Mucosa of descending colon (tissue), 3 donors: ENCODE measurements around the gene NRSN1. TPM values are rescaled to one million over a fixed set of nuclear protein-coding genes. Genes with fewer than 3 reads are reported as not detected.
"Not testable (repeated sequence)": the region's sequence is repeated elsewhere in the genome, so short reads cannot be mapped to it uniquely, and the experiment has no call there.

Experiments
- ATAC-seq: fragments of 200-7000 bp; cut with Tn5 transposase; one replicate; pipeline ENCODE4 v1.9.1; 2020; ENCODE audit warnings: mild to moderate bottlenecking, moderate library complexity
- DNase-seq, 3 donors: peaks; one replicate each; pipeline ENCODE4 v3.0.0-alpha.2; 2020
- H3K36me3 ChIP-seq: fragments of 200-600 bp; one replicate; pipeline ENCODE4 v1.8.0; 2021; ENCODE audit warnings: low read depth, mild to moderate bottlenecking
- H3K4me1 ChIP-seq: fragments of 200-600 bp; one replicate; pipeline ENCODE4 v1.8.0; 2021; ENCODE audit warnings: low read depth, mild to moderate bottlenecking
- H3K4me3 ChIP-seq: fragments of 200-600 bp; one replicate; pipeline ENCODE4 v1.8.0; 2021; ENCODE audit warnings: mild to moderate bottlenecking
- H3K9me3 ChIP-seq: fragments of 200-600 bp; one replicate; pipeline ENCODE4 v1.8.0; 2021; ENCODE audit warnings: mild to moderate bottlenecking
- CTCF ChIP-seq: fragments of 200-600 bp; IDR thresholded peaks from one replicate; pipeline ENCODE4 v1.8.0; 2022; ENCODE audit warnings: antibody characterized with exemption, mild to moderate bottlenecking
- intact Hi-C, 2 donors: fragments of 100-400 bp; cut with DNase I in 1 of 2; cut with micrococcal nuclease in 1 of 2; formaldehyde crosslinking; loops; one replicate each; pipeline versions ENCODE4 v1.11.0 to v1.11.1; 2022; cut with DNase I, micrococcal nuclease
- total RNA-seq, 3 donors: library from RNA; stranded (reverse); fragmentation: NEBNext Ultra II Directional in 2 of 3; extraction: Animal tissue kit (Norgen Biotek cat#: 25700) in 2 of 3; gene quantifications; one replicate each; pipeline versions ENCODE4 v1.2.1 to v1.2.4, GENCODE V29; 2021 to 2023
- donor health status: DM: no; HTN: no; CAD: no; lungs with moderate emphysema.
- donor health status: DM: no; HTN: no; CAD: no.
- donor health status: DM: no; HTN: yes; CAD: no.

NRSN1 gene
- total RNA-seq, 3 donors from 2014 or later: 2.4 TPM; not detected in 2

GRCh38 chr6:24140591-24140990 lies 14.6 kb downstream of the NRSN1 start:
- intact Hi-C loops: no loop called here
- ATAC-seq (no peak), DNase-seq (peak in 2 of 3 donors; percentile 25 to 50)
- TF ChIP-seq CTCF: no peak
- Histone ChIP-seq H3K9me3 (no peaks in the 10 kb centered on the region), H3K4me3 (no peak overlapping the region), H3K4me1 (no peaks in the 10 kb centered on the region), H3K36me3 (no peaks in the 10 kb centered on the region)

DNA sequence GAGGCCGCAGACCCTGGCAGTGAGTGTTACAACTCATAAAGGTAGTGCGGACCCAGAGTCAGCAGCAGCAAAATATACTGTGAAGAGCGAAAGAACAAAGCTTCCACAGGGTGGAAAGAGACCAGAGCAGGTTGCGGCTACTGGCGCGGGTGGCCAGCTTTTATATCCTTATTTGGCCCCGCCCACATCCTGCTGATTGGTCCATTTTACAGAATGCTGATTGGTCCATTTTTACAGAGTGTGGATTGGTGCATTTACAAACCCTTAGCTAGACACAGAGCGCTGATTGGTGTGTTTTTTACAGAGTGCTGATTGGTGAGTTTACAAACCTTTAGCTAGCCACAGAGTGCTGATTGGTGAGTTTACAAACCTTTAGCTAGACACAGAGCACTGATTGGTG lies 16.7 kb downstream of the NRSN1 start:
- not testable (repeated sequence) for ATAC-seq

DNA sequence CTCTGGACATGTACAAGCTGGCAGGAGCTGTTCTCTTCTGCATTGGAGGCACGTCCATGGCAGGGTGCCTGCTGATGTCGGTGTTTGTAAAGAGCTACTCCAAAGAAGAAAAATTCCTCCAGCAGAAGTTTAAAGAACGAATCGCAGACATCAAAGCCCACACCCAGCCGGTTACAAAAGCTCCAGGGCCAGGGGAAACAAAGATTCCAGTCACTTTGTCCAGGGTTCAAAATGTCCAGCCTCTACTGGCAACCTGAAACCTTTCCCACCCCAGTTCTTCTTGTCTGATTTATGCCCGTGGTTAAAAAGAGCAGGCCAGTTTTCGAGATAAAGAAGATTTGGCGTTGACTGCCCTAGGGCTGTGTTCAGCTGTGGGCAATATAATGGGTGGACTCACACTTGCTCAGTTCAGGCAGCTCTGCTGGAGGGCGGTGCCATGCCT lies 19.7 kb downstream of the NRSN1 start:
- DNase-seq (no peak), ATAC-seq (no peak)
- Histone ChIP-seq H3K4me1 (no peaks in the 10 kb centered on the region), H3K36me3 (no peaks in the 10 kb centered on the region), H3K4me3 (no peak overlapping the region), H3K9me3 (no peaks in the 10 kb centered on the region)
- intact Hi-C loops: no loop called here
- TF ChIP-seq CTCF: no peak

More for the DNA sequence above, 16.7 kb downstream of the NRSN1 start:
- H3K4me1 ChIP-seq, DNase-seq, H3K9me3 ChIP-seq, H3K36me3 ChIP-seq, intact Hi-C loops, H3K4me3 ChIP-seq: not testable (repeated sequence)

DNA sequence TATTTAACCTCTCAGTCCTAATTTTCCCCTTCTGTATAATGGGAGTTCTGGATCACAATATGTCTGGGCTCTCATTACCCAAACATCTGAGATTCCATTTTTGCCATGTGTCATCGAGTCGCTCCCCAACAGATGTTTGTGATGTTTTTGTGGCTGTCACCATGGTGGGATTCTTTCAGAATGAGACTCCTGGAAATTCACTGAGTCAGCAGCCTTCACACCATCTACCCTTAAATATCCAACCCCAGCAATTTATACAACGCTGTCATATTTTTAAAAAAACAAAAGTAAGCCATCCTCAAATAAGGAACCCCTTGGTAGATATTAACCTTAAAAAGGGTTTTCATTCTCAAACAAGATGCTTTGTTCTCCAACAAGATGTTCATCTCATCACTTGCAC lies 20.9 kb downstream of the NRSN1 start:
- Histone ChIP-seq H3K4me3 (no peak overlapping the region), H3K9me3 (no peaks in the 10 kb centered on the region), H3K36me3 (no peaks in the 10 kb centered on the region), H3K4me1 (no peaks in the 10 kb centered on the region)
- no peak for DNase-seq
- no peak for TF ChIP-seq CTCF
- intact Hi-C loops: no loop called here
- ATAC-seq: no peak

GRCh38 chr6:24147511-24148153 lies 21.6 kb downstream of the NRSN1 start:
- Histone ChIP-seq H3K36me3 (no peaks in the 10 kb centered on the region), H3K4me3 (no peak overlapping the region), H3K9me3 (no peaks in the 10 kb centered on the region), H3K4me1 (no peaks in the 10 kb centered on the region)
- TF ChIP-seq CTCF: no peak
- intact Hi-C loops: no loop called here
- no peak for ATAC-seq
- DNase-seq: no peak

- intact Hi-C loops: no loop called here
- ATAC-seq (no peak), DNase-seq (no peak)
- no peak overlapping the region for H3K4me3 ChIP-seq
- no peaks in the 10 kb centered on the region for H3K9me3 ChIP-seq
- TF ChIP-seq CTCF: no peak
- no peaks in the 10 kb centered on the region for H3K36me3 ChIP-seq
- H3K4me1 ChIP-seq: no peaks in the 10 kb centered on the region
Observed at GRCh38 chr6:24148154-24148570, 22.1 kb downstream of the NRSN1 start.
